Measurements from ENCODE around the gene QRFP. TPM values are rescaled to one million over a fixed set of nuclear protein-coding genes. Genes with fewer than 3 reads are reported as not detected.

The QRFP gene
- total and polyA plus RNA-seq, 9 donors: not detected

GRCh38 chr9:130891688-130892476 lies 4.7 kb downstream of the QRFP start:
- no peaks in the 10 kb centered on the region for H3K4me1 ChIP-seq (ENCODE audit: insufficient read depth)
- no peak overlapping the region for H3K4me3 ChIP-seq
- intact Hi-C loops (cut with DNase I): no loop called here
- H3K27me3 ChIP-seq: no peaks in the 10 kb centered on the region
- DNase-seq: peak in 3 of 5 donors; percentile 47 to 73 (median 51)
- no peak overlapping the region for H3K27ac ChIP-seq
- no peaks in the 10 kb centered on the region for H3K9me3 ChIP-seq
- no peak for TF ChIP-seq POLR2A (IDR thresholded peaks at IDR 0.05)
- no peak for TF ChIP-seq CTCF (IDR thresholded peaks at IDR 0.05)
- TF ChIP-seq EP300 (IDR thresholded peaks at IDR 0.05): no peak
- no peaks in the 10 kb centered on the region for H3K36me3 ChIP-seq
- 46 to 56% (median 56%) methylated on average over 18 of the region's 18 CpGs for WGBS, 3 donors

GRCh38 chr9:130890870-130891687 lies 5.5 kb downstream of the QRFP start:
- Histone ChIP-seq H3K27me3 (no peaks in the 10 kb centered on the region), H3K27ac (no peak overlapping the region), H3K36me3 (no peaks in the 10 kb centered on the region), H3K4me3 (no peak overlapping the region), H3K4me1 (ENCODE audit: insufficient read depth) (no peaks in the 10 kb centered on the region), H3K9me3 (no peaks in the 10 kb centered on the region)
- intact Hi-C loops (cut with DNase I): no loop called here
- no peak for DNase-seq
- TF ChIP-seq EP300 (IDR thresholded peaks at IDR 0.05) (no peak), CTCF (IDR thresholded peaks at IDR 0.05) (no peak), POLR2A (IDR thresholded peaks at IDR 0.05) (no peak)
- 68 to 79% (median 73%) methylated on average over 20 of the region's 20 CpGs for WGBS, 3 donors

- TF ChIP-seq POLR2A (IDR thresholded peaks at IDR 0.05) (no peak), EP300 (IDR thresholded peaks at IDR 0.05) (no peak), CTCF (IDR thresholded peaks at IDR 0.05) (no peak)
- H3K36me3 ChIP-seq: no peaks in the 10 kb centered on the region
- H3K27ac ChIP-seq: no peak overlapping the region
- no peak for DNase-seq
- H3K9me3 ChIP-seq: no peaks in the 10 kb centered on the region
- H3K4me1 ChIP-seq (ENCODE audit: insufficient read depth): no peaks in the 10 kb centered on the region
- no peak overlapping the region for H3K4me3 ChIP-seq
- intact Hi-C loops (cut with DNase I): no loop called here
- 74 to 75% (median 75%) methylated on average over 9 of the region's 9 CpGs for WGBS, 3 donors
- H3K27me3 ChIP-seq: no peaks in the 10 kb centered on the region
Measured at GRCh38 chr9:130890124-130890523, 6.5 kb downstream of the QRFP start.

GRCh38 chr9:130888146-130888885 lies 8.3 kb downstream of the QRFP start:
- no peaks in the 10 kb centered on the region for H3K9me3 ChIP-seq
- no peak overlapping the region for H3K27ac ChIP-seq
- no peak overlapping the region for H3K4me3 ChIP-seq
- no peaks in the 10 kb centered on the region for H3K4me1 ChIP-seq (ENCODE audit: insufficient read depth)
- intact Hi-C loops (cut with DNase I): no loop called here
- TF ChIP-seq CTCF (IDR thresholded peaks at IDR 0.05): no peak
- no peak for TF ChIP-seq POLR2A (IDR thresholded peaks at IDR 0.05)
- TF ChIP-seq EP300 (IDR thresholded peaks at IDR 0.05): no peak
- no peaks in the 10 kb centered on the region for H3K36me3 ChIP-seq
- no peak for DNase-seq
- H3K27me3 ChIP-seq: no peaks in the 10 kb centered on the region
- 82 to 90% (median 90%) methylated on average over 22 of the region's 22 CpGs for WGBS, 3 donors

Data from ovary (tissue), 9 donors.